HG02588 (cell line): ENCODE data around the gene USH1G.

Source experiments
- ATAC-seq: cut with Tn5 transposase; IDR thresholded peaks from one replicate; pipeline ENCODE4 v1.9.1; 2021; ENCODE audit warnings: mild to moderate bottlenecking, moderate library complexity; ENCODE audit not compliant: unreplicated experiment

Gene USH1G

DNA sequence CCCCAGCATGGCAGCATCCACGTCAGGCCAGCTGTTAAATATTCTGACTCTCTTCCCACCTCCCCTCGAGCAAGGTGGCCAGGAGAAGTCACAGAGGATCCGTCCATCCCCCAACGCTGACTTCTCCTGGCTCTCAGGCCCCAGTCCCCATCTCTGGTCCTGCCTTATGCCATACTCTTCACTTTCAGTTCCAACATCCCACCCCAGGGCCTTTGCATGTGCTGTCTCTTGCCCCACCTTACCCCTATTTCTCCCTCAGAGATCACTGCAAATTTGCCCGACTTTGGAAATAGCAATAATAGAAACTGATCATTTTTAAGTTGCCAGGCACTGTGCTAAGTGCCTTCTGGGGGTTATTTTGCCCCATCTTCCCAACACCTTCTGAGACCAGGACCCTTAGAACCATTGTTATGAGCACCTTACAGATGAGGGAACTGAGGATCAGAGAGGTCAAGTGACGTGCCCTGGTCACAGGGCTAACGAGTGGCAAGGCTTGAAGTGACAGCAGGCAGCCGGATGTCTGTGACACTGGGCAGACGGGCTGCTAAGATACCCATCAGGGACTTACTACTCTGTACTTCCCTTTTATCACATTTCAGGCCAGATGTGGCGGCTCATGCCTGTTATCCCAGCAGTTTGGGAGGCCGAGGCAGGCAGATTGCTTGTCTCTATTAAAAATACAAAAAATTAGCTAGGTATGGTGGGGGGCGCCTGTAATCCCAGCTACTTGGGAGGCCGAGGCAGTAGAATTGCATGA is 31.8 kb upstream of the USH1G start:
- ATAC-seq: no peak

DNA sequence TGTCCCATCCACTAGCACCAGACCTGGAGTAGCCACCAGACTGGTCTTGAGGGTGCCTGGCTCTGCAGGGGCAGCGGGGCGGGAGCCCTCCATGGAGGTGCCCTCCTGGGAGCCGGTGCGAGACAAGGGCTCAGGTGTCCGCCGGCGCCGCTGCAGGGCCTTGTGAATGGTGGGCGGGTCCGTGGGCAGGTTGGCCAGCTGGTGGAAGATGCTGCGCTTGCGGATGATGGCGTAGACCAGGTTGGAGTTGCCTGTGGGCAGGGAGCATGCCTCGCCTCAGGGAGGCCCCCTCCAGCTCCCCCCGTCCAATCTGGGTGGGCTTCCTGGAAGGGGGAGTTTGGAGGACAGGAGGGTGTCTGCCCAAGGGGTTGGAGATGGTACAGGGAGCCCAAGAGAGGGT is 31.1 kb upstream of the USH1G start:
- ATAC-seq: no peak

DNA sequence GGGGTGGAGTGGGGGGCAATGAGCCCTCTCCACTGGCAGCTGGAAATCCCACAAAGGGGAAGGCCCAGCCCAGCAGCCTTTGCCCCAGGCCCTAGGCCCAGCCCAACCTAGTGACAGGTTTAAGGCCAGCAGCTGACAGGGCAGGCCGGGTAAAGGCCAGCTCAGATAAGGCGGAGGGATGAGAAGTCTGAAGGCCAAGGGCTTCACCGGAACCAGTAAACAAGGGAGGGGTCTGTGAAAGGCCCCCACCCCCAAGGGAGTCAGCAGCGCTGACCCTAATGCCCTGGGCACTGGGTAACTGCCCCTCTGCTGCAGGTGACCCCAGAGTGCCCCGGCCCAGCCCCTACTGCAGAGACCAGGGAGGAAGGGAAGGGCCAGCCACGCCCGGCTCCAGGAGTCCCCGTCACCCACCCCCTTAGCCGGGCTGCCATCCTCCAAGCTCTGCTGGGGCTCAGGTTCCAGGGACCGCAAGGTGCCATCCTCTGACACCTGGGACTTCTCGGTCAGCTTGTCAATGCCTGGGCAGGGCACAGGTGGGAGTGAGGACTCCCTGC is 30.2 kb upstream of the USH1G start:
- ATAC-seq: no peak

DNA sequence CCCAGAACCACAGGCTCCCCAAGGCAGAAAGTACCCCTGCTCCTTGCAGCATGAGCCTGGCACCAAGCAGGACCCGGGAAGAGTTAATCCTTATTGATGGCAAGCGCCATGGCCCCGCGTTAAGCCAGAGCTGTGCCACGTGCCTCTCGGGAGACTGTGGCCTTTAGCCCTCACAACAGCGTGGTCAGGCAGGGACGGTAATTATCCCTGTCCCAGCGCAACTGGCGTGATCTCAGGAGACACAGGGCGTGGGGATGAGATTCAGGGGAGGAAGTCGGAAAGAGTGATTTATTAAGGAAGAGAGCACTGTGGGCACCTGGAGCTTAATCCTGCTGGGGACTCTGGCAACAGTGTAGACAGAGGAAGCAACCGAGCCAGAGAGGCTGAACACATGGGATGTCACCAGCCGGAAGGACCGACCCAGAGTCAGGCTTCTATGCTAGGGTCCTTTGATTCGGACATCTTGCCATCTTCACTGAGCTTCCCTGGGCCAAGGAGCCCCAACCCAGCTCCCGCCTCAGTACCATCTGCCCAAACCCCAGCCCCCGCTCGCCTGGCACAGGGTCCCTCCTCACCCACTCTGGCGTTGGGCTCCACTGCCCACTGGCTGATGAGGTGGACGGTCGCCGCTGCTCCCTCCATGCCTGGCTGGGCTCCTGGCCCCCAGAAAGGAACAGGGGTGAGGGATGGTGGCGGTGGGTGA is 29.5 kb upstream of the USH1G start:
- no peak for ATAC-seq

DNA sequence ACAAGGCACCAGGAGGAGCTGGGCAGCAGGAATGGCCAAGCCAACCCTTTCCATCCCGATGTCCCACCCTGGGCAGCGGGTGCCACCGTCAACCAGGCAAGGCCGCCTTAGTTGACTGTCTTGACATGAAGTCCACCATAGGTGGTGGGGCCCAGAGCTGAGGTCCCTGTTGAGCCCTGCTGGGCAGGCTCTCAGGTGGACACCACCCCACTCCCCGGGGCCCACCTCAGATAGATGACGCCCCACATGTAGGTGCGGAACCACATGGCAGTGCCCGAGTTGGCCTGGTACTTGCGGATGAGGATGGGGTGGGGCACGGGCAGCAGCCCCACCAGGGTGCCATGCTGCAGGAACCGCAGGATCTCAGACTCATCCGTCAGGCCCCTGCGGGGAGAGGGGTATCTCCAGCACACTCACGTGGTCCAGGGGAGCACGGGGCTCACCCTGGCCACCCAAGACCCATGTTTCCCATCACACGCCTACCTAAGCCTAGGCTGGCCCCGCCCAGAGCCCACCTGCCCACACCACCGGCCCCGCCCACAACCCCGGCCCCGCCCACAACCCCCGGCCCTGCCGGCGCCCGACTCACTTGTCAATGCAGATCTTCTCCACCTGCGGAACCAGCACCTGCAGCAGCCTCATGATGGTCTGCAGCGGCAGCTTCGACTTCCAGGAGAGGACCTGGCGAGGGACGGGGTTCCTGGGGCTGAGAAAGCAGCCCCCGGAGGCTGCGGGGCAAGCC is 28.8 kb upstream of the USH1G start:
- ATAC-seq: no peak

DNA sequence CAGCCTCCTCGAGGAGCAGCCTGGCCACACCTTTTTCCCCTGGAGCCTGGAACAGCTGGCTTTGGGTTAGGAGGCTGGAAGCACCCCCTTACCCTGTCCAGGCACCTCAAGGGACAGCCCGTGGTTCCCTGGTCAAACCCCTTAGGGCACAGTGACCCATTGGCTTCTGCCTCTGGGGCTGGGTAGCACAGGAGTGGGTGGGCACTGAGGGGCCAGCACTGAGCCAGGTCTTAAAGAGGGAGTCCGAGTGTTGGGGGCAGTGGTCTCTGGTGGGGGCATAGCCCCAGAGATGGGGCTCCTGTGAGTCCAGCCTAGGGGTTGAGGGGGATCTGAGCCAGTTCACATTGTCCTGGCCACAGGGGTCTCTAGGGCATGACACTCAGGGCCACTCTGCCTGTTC is 28.0 kb upstream of the USH1G start:
- no peak for ATAC-seq

DNA sequence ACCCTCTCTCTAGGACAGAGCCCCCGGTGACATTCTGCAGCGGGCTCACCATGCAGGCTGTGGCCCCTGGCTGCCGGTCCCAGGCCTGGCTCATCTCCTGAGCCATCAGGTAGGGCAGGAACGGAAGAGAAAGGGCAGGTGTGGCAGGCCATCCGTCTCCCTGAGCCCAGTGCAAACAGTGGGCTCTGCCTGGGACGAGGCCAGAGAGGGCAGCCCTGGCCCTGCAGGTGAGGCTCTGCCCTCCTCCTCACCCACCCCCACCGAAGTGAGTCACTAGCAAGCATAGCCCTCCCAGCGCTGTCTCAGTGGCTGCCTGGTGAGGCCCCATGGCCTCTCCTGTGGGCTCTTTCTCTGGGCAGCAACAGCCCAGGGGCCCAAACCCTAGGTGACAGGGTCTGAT is 27.2 kb upstream of the USH1G start:
- ATAC-seq: no peak

DNA sequence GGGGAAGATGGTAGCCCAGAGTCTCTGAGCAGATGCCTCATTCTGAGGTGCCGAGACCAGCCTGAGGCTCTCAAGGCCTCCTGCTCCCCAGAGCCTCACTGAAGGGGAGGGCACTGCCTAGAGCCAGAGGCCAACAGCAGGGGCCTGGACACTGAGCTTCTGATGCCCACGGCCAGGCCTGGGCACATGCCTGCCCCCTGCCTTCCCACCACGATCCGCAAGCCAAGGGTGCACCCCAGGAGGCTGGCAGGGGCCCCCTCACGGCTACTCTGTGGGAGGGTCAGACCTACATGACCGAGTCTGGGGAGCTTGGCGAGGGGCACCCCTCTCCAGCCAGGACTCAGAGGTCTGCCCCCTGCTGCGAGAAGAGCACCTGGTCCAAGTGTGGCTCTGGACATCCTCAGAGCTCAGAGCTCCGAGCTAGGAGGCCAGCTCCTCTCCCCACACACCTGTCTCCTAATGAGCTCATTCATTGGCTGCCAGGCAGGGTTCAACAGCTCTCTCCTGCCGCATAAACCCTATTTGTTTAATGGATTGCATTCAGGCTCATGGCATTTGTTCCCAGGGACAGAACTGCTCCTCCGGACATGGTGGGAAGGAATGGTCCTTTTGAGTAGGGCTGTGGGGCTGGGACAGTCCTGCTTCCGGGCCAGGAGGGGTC is 26.5 kb upstream of the USH1G start:
- ATAC-seq: no peak

DNA sequence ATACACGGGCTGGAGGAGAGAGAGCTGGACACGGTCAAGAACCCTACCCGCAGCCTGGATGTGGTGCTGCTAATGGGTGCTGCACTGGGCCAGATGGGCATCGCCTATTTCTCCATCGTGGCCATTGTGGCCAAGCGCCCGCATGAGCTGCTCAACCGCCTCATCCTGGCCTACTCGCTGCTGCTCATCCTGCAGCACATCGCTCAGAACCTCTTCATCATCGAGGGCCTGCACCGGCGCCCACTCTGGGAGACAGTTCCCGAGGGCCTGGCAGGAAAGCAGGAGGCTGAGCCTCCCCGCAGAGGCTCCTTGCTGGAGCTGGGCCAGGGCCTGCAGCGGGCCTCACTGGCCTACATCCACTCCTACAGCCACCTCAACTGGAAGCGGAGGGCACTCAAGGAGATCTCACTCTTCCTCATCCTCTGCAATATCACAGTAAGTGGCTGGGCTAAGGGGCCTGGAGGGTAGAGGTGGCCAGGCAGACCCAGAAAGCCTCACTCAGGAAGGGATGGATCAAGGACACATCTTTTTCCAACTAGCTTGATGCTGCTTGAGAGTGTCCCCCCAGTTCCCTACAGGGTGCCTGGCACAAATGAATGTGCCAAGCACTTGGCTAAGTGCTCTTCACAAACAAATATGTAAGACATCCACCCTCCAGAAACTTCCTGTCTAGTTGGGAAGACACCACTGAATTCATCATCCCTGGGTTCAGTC is 24.1 kb upstream of the USH1G start:
- ATAC-seq: no peak

DNA sequence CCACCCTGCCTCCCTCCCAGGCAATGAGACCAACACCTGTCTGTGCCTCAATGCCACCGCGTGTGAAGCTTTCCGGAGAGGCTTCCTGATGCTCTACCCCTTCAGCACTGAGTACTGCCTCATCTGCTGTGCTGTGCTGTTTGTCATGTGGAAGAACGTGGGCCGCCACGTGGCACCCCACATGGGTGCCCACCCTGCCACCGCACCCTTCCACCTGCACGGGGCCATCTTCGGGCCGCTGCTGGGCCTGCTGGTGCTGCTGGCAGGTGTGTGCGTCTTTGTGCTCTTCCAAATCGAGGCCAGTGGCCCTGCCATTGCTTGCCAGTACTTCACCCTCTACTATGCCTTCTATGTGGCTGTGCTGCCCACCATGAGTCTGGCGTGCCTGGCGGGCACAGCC is 23.6 kb upstream of the USH1G start:
- no peak for ATAC-seq

DNA sequence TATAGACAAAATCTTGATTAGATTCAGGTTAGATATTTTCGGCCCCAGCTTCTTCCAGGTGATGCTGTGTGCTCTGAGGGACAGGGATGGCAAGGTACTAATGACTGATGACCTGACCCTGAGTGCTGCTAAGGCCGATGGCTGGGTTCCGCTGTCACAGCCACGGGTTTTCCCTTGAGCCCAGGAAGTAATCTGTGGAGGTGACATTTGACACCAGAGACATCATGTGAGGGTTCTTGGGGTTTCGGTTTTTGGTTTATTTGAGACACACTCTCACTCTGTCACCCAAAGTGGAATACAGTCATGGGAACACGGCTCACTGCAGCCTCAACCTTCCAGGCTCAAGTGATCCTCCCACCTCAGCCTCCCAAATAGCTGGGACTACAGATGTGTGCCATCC is 22.5 kb upstream of the USH1G start:
- ATAC-seq: no peak

DNA sequence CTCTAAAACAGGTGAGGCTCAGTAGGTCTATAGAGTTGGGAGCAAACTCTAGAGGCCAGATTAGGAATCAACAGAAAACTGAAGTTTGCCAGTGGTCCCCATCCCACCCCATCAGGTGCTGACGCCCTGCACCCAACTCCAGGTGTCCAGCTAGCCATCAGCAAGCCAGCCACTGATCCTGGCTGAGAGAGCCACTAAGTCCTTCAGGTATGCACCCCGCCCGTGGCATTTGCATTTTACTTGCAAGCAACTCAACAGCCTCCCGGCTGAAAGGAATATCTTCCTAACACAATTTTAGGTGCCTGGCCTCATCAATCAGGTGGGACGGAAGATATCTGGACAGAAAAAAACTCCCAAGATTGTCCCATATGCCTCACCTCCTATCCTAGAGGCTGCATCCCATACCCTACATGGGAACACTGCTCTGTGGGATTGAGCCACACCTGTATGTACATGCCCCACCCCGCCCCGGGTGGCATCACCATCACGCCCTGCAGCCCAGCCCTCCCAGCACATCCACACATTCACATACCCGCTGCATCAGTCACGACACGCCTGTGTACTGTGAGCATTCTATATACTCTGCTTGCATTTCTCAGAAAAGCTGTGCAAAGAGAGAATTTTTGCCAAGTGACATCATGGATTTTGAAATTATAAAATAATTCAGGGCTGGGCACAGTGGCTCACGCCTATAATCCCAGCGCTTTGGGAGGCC is 20.9 kb upstream of the USH1G start:
- ATAC-seq: no peak

DNA sequence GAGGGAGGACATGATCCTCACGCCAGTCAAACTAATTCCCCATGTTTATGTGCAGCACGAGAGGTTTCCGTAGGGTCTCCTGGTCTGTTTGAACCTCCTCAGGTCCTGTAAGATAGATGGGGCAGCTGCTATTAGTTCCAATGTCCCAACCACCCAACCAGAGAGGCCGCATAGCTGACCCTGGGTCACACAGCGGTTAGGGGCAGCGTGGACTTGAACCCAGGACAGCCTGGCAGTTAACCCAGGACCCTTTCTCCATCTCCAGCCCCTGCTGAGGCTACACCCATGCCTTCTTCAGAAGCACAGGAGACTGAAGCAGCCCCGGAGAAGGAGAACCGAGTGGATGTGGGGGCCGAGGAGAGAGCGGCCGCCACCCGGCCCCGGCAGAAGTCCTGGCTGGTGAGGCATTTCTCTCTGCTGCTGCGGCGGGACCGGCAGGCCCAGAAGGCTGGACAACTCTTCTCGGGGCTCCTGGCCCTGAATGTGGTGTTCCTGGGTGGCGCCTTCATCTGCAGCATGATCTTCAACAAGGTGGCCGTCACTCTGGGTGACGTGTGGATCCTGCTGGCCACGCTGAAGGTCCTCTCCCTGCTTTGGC is 18.2 kb upstream of the USH1G start:
- ATAC-seq: no peak

DNA sequence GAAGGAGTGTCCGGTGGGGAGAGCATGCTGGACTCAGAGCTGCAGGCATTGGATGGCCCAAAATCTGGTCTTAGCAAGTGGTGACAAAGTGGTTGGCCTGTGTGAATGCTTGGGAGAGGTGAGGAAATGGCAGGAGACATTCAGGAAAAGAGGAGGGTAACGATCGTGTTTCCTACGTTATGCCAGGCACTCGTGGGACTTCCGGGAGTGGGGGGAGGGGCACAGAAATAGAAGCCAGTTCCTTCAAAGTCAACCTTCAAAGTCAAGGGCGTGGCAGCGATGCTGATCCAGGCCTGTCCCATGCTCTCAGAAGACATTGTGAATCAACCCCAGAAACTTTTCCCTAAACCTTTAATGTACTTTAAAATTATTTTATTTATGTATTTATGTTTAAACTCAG is 16.5 kb upstream of the USH1G start:
- no peak for ATAC-seq

DNA sequence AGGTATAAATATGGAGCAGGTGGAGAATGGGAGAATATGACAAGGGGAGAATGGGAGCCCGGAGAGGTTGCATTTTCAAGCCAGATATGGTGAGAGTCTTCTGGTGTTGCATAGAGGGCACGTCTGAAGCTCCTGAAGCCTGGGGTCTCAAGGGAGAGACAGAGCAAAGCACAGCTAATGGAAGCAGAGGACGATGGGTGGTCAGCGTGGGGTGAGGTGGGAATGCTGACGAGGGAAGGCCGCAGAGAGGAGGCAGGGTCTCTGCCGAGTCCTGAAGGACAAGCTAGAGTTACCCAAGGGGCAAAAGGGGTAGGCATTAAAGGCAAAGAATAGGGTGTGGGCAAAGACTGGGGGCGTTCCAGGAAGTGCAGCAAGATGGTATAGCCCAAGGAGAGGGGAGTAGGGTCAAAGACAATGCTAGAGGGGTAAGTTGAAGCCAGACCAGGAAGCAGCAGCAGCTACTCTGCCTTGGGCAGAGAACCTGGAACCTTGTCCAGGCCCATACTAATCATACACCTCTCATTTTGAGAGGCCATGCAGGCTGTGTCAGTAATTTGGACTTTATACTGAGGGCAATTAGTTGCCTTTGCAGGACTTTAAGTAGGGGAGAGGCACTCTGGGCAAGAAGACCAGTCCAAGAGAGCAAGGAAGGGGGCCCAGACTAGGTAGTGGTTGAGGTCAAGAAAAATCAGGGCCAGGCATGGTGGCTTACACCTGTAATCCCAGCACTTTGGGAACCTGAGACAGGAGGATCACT is 15.3 kb upstream of the USH1G start:
- ATAC-seq: no peak

DNA sequence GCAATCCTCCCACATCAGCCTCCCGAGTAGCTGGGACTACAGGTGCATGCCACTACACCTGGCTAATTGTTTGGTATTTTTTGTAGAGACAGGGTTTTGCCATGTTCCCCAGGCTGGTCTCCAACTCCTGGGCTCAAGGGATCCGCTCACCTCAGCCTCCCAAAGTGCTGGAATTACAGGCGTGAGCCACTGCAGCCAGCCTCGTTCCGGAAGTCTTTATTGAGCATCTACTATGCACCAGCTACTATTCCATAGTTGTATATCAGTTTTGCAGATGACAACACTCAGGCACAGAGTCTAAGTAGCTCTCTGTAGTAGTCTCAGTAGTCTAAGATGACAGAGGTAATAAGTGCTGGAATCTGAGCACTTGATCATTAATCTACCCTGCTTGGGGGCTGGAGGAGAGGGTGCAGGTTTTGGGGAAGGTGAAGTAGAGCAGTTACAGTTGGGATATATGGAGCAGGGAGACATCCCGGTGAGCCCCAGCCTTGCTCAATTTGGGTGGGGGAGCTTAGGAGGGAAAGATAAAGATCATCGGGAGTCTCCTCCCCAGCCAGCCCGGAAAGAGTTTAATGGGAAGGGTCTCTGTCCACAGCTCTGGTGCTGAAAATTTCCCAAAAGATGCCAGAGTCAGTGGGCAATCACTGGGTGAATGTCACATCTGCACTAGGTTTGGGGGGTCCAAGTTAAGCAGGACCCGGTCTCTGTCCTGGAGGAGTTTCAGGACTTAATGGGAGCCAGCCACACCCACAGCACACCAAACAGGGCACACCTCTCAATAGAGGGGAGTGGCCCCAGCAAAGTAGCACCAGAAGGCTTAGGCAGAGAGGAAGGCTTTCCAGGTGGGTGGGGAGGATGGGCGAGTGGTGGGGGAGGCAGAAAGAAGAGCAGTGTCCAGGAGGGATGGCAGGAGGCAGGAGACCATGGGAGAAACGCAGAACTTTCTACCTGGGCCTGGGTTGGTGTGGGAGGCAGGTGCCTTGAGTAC is 14.3 kb upstream of the USH1G start:
- ATAC-seq: no peak

DNA sequence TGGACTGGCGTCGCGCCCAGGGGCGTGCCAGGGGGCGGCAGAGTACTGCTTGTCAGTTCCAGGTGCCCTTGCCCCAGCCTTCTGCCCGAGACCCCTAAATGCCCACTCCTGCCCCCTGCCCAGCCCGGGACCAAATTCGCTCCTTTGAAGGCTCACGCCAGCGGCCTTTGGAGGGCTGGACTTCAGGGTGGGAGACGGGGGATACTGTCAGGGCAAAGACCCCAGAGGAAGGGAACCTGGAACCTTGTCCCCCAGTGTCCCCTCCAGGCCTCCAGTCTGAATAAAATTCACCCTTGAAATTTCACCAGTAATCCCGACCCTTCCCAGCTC is 13.4 kb upstream of the USH1G start:
- no peak for ATAC-seq
